Cerebellar cortex (tissue), 1 donor: ENCODE measurements around the gene C3orf38.
A peak's percentile ranks its signal among the peaks of the same experiment; 100 is the strongest.
"Not testable (repeated sequence)": the region's sequence is repeated elsewhere in the genome, so short reads cannot be mapped to it uniquely, and the experiment has no call there.

Experiments used
- DNase-seq: peaks from one replicate; pipeline ENCODE4 v3.0.0-alpha.2; 2015; ENCODE audit warnings: low spot score

C3orf38 gene

DNA sequence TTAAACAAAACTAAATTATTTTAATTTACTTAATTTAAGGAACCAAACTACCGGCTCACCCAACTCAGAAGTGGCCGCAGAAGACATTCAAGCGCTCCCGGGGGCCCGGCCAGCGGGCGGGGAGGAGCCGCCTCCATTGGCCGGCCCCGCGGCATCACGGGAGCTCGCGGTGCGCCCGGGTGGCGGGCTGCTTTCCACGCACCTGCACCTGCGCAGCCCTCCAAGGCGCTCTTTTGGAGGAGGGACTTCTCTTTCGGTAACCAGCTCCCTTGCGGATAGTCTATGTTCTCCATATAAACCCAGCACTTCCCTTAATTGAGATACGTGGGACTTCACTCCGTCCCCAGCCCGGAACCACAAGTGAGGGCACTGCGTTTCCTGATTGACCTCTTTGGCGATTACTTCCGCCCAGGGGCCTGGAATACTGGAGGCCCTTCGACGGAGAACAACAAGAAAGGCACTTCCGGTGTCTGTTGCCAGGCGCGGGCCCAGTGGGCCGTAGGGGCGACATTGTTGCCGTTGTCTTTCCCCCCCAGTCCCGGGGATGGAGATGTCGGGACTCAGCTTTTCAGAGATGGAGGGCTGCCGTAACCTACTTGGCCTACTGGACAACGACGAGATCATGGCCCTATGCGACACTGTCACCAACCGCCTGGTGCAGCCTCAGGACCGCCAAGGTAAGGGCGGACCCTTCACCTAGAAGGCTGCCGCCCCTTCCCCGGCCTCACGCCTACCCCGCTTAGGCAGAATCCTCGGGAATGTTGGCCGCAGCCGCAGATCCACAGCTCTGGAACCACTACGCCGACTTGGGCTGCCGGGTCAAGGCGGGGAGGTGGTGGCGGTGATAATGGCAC is at the start of gene C3orf38:
C3orf38 (plus strand) TSS at position 451 of the 854 bp plus-strand sequence; CDS start at position 545, 94 bp downstream.
- peak; percentile 95 for DNase-seq

DNA sequence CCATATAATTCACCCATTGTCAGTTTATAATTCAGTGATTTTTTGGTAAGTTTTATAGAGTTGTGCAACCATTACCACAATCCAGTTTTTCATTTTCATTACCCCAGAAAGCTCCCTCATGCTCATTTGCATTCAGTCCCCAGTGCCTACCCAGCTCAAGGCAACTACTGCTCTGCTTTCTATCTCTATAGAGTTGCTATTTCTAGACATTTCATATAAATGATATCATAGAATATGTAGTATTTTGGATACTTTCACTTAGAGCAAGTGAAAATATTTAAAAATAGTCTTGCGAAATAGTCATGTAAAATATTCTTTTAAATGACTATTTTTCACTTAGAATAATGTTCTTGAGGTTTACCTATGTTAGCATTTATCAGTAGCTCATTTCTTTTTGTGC is 48.6 kb upstream of the C3orf38 start:
- no peak for DNase-seq

DNA sequence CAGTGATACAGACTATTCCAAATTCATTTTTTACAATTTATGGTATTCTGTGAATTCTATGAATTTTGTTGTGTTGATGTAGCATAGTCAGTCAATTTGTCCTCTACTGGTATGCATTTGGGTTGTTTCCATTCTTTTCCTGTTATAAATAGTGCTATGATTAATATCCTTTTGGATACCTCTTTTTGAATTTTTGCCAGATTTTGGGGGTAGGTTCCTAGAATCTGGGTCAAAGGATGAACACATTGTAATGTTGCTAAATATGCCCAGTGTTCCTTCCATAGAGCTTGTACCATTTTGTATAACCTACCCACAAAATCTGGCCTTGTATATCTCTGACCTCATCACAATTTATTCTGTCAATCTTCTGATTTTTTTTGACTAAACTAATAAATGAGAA is 44.4 kb upstream of the C3orf38 start:
- peak; percentile 10 for DNase-seq

DNA sequence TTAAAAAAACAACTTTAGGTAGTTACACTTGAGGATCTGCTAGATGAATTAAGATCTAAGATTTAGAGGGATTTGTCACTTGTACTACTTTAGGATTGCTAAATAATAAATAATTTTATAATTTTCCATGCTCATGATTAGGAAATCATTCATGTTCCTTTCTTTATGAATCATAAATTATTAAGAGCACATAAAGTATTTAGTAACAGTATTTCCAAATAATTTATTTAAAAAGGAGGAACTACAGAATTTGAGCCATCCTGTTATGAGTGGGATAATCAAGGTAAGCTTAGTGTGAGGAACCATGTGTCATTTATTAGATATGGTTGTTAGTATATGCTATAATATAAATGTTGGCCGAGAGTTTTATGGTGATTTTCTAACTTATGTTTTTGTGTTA is 37.5 kb upstream of the C3orf38 start:
- no peak for DNase-seq

DNA sequence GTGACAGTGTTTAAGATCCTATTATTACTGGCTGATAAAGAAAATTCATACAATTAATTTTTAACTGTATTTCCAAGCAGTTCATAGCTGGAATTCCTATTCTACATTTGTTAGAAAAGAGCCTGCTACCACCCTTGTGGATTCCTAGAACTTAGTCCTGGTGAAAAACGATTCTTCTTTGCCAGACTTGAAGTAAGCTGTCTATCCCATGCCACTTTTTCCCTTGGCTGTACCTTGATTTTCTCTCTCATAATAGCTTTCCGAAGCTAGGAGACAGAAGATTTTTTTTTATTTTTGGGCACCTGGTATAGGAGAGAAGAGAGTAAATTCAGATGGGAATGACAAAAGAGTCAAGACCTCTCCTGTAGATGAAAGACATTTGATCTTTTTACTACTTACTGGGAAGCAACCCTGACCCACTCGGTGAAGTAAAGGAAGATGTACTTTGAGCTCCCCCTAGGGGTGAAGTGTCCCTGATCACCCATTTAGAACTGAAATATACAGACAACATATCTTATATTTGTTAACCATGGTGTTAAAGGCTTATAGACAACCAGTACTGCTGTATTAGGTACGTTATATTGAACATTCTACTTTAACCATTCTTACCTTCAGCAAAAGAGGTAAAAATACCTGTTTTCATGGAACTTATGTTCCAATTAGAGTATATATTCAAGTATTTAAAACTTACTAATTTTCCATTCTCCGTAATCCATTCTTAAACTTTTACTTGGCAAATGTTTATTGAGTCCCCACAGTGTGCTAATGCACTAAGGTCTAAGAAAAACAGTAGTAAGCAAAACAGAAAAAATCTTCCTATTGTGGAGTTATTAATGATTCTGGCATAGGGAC is 36.2 kb upstream of the C3orf38 start:
- DNase-seq, result peak; percentile 85

DNA sequence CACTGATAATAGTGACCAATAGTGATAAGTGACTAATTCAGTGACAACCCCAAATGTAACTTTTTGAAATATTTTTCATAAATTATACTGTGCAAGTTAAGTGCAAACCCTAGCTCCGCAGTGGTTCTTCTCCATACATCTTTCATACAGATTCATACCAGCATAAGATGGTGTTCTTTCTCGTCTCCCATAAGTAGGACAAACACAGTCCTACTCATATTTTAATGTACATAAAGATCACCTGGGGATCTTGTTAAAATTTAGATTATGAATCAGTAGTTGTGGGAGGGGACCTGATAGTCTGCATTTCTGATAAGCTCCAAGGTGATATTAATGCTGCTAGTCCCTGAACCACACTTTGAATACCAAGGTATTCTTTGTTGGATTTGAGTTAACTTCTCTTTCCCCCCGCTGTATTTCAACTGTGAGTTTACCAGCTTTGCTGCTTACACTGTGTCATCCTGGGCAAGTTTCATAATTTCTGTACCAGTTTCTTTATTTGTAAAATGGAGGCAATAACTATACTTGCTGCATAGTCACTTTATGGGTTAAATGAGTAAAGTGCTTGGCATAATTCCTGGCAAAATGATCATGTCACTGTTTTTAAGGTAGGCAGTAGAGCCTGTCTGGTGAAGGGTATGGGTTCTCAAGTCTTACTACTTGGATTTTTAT is 34.7 kb upstream of the C3orf38 start:
- no peak for DNase-seq

DNA sequence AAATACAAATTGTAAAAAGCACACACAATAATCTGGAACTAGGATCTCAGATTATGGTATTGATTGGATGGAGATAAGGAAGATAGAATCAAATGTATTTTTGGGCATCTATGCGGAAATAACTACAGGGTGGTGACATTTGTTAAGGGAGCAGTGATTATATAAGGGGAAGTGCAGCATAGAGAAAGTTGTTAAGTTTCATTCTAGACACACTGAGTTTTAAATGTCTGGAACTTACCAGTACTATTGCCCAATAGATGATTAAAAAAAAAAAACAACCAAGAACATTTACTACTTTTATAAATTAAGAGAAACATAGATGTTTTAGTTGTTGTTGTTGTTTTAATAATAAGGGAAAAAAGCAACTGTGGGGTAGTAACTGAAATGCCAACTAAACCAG is 32.1 kb upstream of the C3orf38 start:
- no peak for DNase-seq

DNA sequence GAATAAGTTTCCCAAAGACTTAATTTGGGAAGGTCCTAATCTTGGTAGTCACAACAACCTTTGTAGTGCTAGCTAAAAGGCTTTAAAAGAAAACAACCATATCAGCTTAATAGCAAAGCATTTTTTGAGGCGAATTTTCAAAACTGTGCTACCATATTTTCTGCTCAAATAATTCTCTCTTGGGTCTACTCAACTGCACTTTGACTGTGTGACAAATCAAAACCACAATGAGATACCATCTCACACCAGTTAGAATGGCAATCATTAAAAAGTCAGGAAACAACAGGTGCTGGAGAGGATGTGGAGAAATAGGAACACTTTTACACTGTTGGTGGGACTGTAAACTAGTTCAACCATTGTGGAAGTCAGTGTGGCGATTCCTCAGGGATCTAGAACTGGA is 31.2 kb upstream of the C3orf38 start:
- not testable (repeated sequence) for DNase-seq

DNA sequence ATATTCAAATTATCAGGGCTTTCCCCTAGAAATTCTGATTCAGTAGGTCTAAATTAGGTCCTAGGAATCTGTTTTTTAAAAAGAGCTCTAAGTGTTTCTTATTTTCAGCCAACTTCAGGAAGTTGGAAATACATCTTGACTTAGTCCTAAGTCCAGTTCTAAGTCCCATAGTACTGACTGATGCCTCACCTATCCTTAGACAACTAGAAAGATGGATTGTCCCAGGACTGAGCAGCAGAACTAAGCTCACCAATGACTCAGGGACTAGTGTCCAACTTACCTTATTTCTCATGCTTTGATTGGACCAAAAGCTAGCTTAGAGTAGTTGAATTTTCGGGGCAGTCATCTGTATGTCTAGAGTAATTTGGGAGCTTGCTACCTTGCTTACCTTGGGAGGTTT is 26.2 kb upstream of the C3orf38 start:
- DNase-seq, result no peak

DNA sequence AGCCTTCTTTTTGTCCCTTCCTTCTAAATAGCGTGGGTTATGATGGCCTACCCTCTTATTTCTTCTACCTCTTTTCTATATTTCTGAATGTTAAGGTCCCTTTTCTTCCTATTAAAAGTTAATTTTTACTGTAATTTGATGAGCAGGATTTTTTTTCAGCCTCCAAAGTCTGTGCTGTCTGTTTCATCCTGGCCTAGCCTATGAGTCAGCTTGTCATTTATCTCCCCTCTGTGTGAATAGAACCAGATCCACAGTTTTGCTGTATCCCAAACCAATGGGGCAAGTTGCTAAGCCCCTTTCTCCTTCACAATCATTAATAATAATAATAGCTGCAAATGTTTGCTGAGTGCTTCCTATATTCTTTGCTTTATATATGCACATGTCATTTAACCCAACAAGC is 18.1 kb upstream of the C3orf38 start:
- DNase-seq, result no peak

DNA sequence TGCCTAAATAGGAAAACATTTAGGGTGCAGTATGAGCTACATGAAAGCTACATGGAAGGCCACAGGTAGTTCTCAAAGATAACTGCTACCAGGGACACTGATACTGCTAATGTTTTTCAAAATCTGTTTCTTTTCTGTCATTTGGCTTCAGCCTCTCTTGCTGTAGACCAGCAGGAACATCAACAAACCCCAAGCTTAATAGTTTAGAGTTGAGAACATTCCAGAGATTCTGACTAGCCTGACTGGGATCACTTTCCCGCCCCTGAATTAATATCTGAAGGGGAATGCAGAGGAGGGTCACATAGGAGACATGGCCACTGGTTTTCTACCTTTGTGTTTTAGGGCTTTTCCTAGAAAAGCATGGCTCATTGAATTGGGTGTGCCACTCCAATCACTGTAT is 16.9 kb upstream of the C3orf38 start:
- no peak for DNase-seq

DNA sequence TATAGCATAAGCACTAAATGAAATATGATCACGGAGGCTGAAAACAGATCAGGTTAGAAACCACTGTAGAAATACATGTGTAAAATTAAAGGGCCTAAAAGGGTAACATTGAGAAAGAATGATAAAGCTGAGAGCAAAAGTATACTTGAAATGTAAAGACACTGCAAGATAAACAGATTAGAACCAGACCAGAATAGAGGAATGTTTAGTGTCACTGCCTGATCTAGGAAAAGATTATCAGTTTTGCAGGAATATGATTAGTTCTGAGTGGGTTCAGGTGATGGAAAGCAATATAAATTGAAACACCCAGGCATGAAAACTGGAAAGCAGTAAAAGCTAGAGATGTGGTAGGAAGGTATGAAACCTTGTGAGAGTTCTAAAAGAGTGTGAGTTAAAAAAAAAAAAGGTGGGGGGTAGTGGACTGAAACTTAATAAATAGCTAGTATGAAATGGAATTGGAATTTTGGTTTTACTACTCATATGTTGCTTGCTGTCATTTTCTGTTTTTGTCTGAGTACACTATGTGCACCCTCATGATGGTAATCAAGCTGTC is 16.0 kb upstream of the C3orf38 start:
- no peak for DNase-seq

DNA sequence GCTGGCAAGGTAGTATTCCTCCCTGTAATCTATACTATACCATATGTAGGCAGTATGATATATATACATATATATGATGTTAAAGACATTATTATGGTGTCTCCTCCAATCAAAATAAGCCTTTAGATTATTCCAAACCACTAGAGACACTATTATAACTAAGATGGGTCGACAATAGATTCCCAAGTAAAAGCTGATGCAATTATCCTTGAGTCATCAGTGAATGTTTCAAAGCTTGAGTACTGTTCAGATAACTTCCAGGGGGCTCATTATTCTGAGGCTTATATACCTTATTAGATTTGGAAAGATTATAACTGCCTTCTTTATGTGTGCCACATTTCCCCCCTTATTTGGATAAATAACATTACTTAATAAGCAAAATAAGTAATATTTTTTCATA is 11.9 kb upstream of the C3orf38 start:
- DNase-seq, result no peak

DNA sequence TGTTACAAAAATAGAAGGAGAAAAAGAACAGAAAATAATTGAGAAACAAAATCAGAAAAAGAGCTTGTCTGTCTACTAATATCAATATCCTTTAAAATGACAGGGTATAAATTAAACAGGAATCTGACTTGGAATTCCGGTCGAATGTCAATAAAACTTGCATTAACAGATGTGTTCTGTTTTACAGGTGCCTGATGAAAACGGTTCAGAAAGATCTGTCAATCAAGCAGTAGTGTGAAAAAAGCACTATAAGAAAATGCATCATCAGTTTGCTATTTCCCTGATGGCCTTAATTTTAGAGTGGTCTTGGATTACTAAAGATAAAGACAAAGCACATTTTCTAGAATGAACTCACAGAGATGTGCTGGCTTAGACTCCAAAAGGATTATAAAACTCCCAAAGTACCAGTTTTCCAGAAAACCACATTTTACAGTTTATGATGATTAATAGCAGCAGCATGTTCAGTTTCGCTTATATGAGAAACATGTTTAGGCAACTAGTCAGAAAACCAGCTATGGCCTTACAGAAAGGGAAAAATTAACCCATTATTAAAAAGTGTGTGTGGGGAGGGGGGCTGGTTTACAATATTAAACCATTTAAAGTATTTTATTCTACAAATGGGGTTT is 8.2 kb upstream of the C3orf38 start:
- DNase-seq, result no peak

DNA sequence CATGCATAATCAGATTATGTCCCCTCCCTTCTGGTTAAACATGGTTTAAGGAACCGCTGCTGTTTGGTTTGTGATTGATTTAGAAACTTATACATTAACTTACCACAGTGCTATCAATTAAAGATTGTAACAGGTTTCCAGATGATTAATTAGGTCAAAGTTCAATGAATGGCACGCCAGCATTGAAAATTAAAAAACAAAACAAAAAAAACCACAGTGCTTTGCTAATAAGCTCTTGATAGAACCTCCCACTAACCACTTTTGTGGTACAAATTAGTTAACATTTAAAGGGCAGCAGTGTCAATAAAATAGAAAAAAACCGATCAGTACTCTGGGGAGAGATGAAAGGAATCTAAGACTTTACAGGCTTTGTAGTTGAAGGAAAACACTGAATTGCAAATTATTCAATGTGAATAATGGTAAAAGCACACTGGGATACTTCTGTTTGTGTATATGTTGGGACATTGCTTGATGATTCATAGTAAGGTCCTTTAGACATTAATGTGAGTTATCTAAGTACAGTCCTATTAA is 7.6 kb upstream of the C3orf38 start:
- no peak for DNase-seq

DNA sequence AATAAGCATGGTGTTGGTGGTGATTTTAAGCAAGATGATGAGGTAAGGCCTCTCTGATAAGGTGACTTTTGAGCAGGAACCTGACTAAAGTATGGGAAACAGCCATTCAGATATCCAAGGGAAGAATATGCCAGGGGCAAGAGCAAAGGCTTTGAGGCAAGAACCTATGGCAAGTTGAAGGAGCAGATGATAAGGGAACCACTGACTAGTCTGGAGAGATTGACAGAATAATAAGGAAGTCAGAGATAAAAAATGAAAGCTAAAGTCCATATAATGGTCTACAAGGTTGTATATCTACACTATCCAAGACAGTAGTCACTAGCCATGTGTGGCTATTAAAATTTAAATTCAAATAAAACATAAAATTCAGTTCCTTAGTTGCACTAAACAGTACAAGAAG is 2.5 kb upstream of the C3orf38 start:
- DNase-seq, result no peak

DNA sequence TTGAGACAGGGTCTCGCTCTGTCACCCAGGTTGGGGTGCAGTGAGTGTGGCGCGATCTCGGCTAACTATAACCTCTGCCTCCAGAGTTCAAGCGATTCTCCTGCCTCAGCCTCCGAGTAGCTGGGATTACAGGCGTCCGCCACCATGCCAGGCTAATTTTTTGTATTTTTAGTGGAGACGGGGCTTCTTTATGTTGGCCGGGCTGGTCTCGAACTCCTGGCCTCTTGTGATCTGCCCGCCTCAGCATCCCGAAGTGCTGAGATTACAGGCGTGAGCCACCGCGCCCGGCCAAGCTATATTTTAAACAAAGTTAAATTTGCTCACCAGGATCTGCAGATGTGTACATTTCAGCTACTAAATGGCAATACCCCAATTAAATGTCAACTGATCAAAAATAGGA is 1.1 kb upstream of the C3orf38 start:
- DNase-seq, result no peak

DNA sequence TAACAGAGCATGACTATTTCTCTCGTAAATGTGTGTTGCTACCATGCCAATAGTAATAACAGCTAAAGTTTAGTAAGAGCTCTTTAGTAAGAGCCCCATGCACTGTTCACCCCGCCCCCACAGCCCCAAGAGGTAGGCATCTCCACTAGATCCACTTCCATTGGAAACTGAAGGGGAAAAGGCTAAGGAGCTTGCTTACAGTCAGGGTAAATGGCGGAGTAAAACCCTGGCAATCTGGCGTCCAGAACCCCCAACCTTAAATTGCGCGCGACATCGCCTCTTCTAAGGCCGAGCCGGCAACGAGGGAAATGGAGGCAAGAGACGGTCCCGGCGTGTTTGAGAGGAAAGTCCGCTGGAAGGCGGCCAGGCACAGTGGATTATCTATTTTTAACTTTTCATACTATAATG is 654 bp upstream of the C3orf38 start:
- no peak for DNase-seq

DNA sequence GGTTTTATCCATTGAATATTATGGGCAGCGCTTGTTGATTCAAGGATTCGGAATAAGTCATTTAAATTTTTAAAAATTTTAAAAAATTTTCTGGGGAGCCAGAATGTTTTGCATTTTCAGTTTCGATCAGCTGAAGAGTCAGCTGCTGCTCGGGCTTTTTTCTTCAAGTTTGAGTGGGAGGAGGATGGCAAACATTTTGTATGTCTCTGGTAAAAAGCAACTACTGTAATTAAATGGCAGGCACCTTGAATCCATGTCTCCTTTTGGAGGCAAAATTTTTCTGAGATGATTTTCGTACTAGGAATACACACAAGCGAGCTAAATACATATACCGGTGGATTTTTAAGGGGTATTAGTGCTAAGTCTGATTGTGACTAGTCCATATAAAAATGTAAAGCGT is 612 bp downstream of the C3orf38 start:
- DNase-seq, result no peak

DNA sequence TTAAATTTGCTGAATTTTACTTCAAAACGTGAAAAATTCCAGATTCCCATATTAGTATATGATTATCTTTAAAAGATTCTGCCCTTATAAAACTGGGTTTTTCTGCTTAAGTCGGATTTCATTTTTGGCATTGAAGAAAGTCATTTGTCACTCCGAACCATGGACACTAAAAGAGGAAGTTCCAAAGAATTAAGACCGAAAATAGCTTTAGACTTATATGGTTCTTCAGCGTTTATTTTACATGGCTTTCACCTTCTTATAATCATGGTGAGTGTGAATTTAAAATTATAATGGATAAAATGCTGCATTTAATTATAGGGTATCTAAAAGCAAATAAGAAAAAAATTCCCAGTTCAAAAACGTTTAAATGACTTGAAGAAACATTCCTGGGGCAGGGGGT is 1.0 kb downstream of the C3orf38 start:
- DNase-seq, result peak; percentile 9

DNA sequence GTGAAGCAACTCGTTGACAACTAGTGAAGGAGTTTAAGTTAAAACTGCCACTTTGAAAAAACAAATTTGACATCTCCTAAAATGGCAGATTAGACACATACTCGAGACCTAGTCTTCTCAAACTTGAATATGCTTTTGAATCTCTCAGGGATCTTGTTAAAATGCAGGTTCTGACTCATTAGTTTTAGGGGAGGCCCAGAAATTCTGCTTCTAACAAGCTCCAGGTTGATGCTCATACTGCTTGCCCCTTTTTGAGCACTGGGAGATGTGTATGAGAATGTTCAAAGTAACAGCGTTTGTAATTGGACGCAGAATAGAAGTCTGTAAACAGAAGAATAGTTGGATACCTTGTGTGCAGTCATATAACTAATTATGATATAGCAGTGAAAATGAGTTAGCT is 1.6 kb downstream of the C3orf38 start:
- DNase-seq, result no peak

DNA sequence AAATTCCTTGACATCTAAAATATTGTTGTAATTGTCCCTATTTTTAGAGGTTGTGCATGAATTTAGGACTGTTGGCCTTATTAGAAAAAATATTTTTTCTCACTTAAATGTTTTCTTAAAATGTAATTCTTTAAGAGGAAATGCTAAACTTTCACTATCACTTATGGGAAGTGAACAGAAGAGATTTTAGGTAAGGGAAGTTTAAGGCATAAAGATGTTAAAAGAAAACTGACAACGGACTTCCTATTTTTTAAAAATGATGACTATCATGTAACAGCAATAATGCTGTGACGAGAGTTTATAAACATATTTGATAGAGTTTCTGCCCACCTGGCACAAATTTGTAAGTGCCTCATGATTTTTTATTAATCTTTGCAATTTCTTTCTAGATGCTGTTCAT is 3.1 kb downstream of the C3orf38 start:
- DNase-seq, result no peak
